ENCODE data around the gene VRK1.

DNA sequence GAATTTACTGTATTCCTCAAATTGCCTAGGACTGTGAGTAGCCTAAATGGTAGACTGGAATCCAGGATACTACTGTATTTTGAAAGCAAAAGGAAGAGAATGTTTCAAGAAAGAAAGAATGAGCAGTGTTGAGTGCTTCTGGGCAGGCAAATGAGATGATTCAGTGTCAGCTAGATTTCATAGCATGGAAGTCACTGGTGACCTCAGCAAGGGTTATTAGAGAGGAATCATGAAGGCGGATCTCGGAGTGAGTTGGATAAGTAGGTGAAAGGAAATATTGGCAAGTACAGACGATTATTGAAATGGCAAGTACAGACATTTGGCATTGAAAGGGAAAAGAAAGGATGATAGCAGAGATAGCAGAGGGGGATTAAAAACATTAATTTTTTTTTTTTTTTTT is 27.1 kb downstream of the VRK1 start:
- no peak for TF ChIP-seq POLR2A (IDR thresholded peaks at IDR 0.05)
- TF ChIP-seq CTCF (IDR thresholded peaks at IDR 0.05 in 4 of 5, conservative IDR thresholded peaks at IDR 0.05 in 1 of 5) = no peak
